Gastroesophageal sphincter (tissue), 4 donors: ENCODE results near the gene CPNE6. TPM values are rescaled to one million over a fixed set of nuclear protein-coding genes. Genes with fewer than 3 reads are reported as not detected.

ENCODE experiments used
- ATAC-seq: fragments of 150-250 bp; one replicate; pipeline ENCODE4 v1.9.1; 2016; ENCODE audit warnings: mild to moderate bottlenecking, moderate library complexity
- H3K27ac ChIP-seq, 4 donors: fragments of 200-600 bp; sonication (generic) in 3 of 4; 1 replicate in 3 of 4; 2 replicates in 1 of 4; pipeline ENCODE4 v1.5.1; 2016 to 2019
- H3K27me3 ChIP-seq: fragments of 200-600 bp; sonication (generic); one replicate; pipeline ENCODE4 v1.5.1; 2019
- H3K36me3 ChIP-seq, 2 donors: fragments of 200-600 bp; sonication (generic); one replicate each; pipeline ENCODE4 v1.5.1; 2019; ENCODE audit warnings: control low read depth in 1 of 2
- H3K4me1 ChIP-seq, 3 donors: fragments of 200-600 bp; sonication (generic); 1 replicate in 2 of 3; 2 replicates in 1 of 3; pipeline ENCODE4 v1.5.1; 2016 to 2019; ENCODE audit warnings: control low read depth in 2 of 3
- H3K4me3 ChIP-seq, 2 donors: fragments of 200-600 bp; sonication (generic); one replicate each; pipeline ENCODE4 v1.5.1; 2019; ENCODE audit warnings: mild to moderate bottlenecking in 1 of 2, moderate library complexity in 1 of 2
- H3K9me3 ChIP-seq, 3 donors: fragments of 200-600 bp; sonication (generic); one replicate each; pipeline ENCODE4 v1.5.1; 2017 to 2019; ENCODE audit warnings: control low read depth in 2 of 3
- EP300 ChIP-seq: sonication (generic); formaldehyde crosslinking; IDR thresholded peaks from one replicate; pipeline ENCODE4 v1.6.1; 2017; ENCODE audit warnings: antibody characterized with exemption, mild to moderate bottlenecking
- POLR2A ChIP-seq, 2 donors: fragments of 450-650 bp; IDR thresholded peaks; one replicate each; pipeline ENCODE4 v1.6.1; 2017; ENCODE audit warnings: antibody characterized with exemption in 2 of 2, mild to moderate bottlenecking in 2 of 2, moderate library complexity in 1 of 2
- POLR2AphosphoS5 ChIP-seq: sonication (generic); formaldehyde crosslinking; IDR thresholded peaks from one replicate; pipeline ENCODE4 v1.6.1; 2017; ENCODE audit warnings: antibody characterized with exemption
- WGBS, 2 donors: methylation state at CpG; one replicate each; pipeline ENCODE4 v1.1.5; 2018; ENCODE audit warnings: low coverage in 1 of 2; 5-methylcytosine and 5-hydroxymethylcytosine counted together
- total RNA-seq, 4 donors: library from RNA; depleted of rRNA; stranded (reverse); fragments of >200 nt; gene quantifications; one replicate each; pipeline ENCODE4 v1.1.0, GENCODE V29; 2016
- TF ChIP-seq, protein P1 (sequence below), 4 experiments: fragments of 200-600 bp in 2 of 4; fragments of 450-650 bp in 2 of 4; sonication (generic) in 1 of 4; IDR thresholded peaks; one replicate each; pipeline ENCODE4 v1.5.1; 2017 to 2019; ENCODE audit warnings: antibody characterized with exemption in 4 of 4, mild to moderate bottlenecking in 2 of 4, moderate library complexity in 2 of 4

Gene CPNE6
- total RNA-seq, 4 donors from 2014 or later: 1.5 TPM; not detected in 3

- Histone ChIP-seq H3K27me3 (no peaks in the 10 kb centered on the region), H3K36me3 (peaks cover 0 to 30% of the 10 kb centered on the region in 2 donors), H3K27ac (peak within 1 kb of the TSS; percentile 89 to 100 (median 98)), H3K4me3 (peak within 1 kb of the TSS; percentile 62 to 63), H3K9me3 (no peaks in the 10 kb centered on the region), H3K4me1 (peaks cover 0 to 29% (median 10%) of the 10 kb centered on the region in 3 donors)
- TF ChIP-seq EP300 (peak; percentile 24), POLR2A (IDR thresholded peaks at IDR 0.05) (peak in 1 of 2 donors; percentile 13), POLR2AphosphoS5 (peak; percentile 89)
- TF ChIP-seq, protein P1, sequence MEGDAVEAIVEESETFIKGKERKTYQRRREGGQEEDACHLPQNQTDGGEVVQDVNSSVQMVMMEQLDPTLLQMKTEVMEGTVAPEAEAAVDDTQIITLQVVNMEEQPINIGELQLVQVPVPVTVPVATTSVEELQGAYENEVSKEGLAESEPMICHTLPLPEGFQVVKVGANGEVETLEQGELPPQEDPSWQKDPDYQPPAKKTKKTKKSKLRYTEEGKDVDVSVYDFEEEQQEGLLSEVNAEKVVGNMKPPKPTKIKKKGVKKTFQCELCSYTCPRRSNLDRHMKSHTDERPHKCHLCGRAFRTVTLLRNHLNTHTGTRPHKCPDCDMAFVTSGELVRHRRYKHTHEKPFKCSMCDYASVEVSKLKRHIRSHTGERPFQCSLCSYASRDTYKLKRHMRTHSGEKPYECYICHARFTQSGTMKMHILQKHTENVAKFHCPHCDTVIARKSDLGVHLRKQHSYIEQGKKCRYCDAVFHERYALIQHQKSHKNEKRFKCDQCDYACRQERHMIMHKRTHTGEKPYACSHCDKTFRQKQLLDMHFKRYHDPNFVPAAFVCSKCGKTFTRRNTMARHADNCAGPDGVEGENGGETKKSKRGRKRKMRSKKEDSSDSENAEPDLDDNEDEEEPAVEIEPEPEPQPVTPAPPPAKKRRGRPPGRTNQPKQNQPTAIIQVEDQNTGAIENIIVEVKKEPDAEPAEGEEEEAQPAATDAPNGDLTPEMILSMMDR (IDR thresholded peaks at IDR 0.05): peak in 1 of 4 experiments; percentile 29
- 0 to 4% methylated on average over 4 to 8 of the region's 65 CpGs for WGBS, 2 donors
- ATAC-seq: peak; percentile 95
Measured at GRCh38 chr14:24114532-24115421, 43.4 kb downstream of the CPNE6 start, which contains the start of the genes DCAF11 and NRL. TSS of gene DCAF11 (plus strand) at chr14:24114777. CDS start at chr14:24115595, 818 bp downstream. TSS of gene NRL (minus strand) at chr14:24114949. CDS start at chr14:24082848, 32,101 bp downstream.

DNA sequence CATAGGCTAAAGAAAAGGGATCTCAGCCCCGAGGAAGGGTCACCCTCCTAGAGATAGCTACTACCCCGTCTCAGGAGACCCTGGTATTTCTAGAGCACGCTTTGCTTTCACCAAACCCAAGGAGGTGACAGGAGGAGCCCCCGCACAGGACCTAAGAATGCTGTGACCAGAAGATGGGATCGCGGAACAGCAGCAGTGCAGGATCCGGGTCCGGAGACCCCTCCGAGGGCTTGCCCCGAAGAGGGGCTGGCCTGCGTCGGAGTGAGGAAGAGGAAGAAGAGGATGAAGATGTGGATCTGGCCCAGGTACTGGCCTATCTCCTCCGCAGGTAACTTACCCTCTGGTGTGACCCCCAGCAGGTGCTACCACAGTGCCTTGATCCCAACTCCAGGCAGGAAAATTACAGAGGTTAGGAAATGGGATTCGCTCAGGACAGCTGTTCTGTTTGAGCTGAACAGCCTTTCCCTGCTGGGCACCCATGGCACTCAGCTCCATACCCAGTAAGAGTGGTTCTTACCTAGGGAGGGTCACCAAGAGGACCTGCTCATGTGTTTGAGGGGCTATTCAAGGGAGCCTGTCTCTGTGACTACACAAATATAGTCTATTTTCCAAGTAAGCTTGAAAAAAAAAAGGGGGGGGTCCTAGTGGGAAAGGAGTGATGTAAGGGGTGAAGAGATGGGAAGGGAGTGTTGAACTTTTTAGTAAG lies 44.2 kb downstream of the CPNE6 start:
- ATAC-seq: no peak
- H3K4me3 ChIP-seq: peak overlapping the region; percentile 36 to 63
- H3K36me3 ChIP-seq: peaks cover 0 to 38% of the 10 kb centered on the region in 2 donors
- peak overlapping the region; percentile 70 to 100 (median 98) for H3K27ac ChIP-seq
- TF ChIP-seq, protein P1 (IDR thresholded peaks at IDR 0.05): no peak
- TF ChIP-seq EP300 (no peak), POLR2AphosphoS5 (no peak), POLR2A (IDR thresholded peaks at IDR 0.05) (no peak)
- H3K9me3 ChIP-seq: no peaks in the 10 kb centered on the region
- no peaks in the 10 kb centered on the region for H3K27me3 ChIP-seq
- 0 to 7% methylated on average over 1 to 3 of the region's 14 CpGs for WGBS, 2 donors
- peaks cover 0 to 29% (median 10%) of the 10 kb centered on the region in 3 donors for H3K4me1 ChIP-seq

- 55 to 87% methylated on average over 2 to 5 of the region's 6 CpGs for WGBS, 2 donors
- Histone ChIP-seq H3K27me3 (no peaks in the 10 kb centered on the region), H3K9me3 (no peaks in the 10 kb centered on the region), H3K4me3 (peak overlapping the region in 1 of 2 donors; percentile 63), H3K36me3 (peaks cover 0 to 45% of the 10 kb centered on the region in 2 donors), H3K27ac (no peak overlapping the region), H3K4me1 (peaks cover 0 to 29% (median 10%) of the 10 kb centered on the region in 3 donors)
- TF ChIP-seq POLR2AphosphoS5 (no peak), POLR2A (IDR thresholded peaks at IDR 0.05) (no peak)
- TF ChIP-seq, protein P1 (IDR thresholded peaks at IDR 0.05): no peak
- no peak for ATAC-seq
Measured at GRCh38 chr14:24116128-24116814, 44.9 kb downstream of the CPNE6 start.

- H3K4me3 ChIP-seq: no peak overlapping the region
- 85 to 100% methylated on average over 2 to 5 of the region's 6 CpGs for WGBS, 2 donors
- TF ChIP-seq, protein P1 (IDR thresholded peaks at IDR 0.05): no peak
- TF ChIP-seq POLR2A (IDR thresholded peaks at IDR 0.05) (no peak), EP300 (no peak), POLR2AphosphoS5 (no peak)
- no peaks in the 10 kb centered on the region for H3K9me3 ChIP-seq
- no peak for ATAC-seq
- H3K27ac ChIP-seq: no peak overlapping the region
- H3K36me3 ChIP-seq: peaks cover 0 to 54% of the 10 kb centered on the region in 2 donors
- H3K27me3 ChIP-seq: no peaks in the 10 kb centered on the region
- peaks cover 0 to 29% (median 10%) of the 10 kb centered on the region in 3 donors for H3K4me1 ChIP-seq
Measured at GRCh38 chr14:24117179-24117578, 45.8 kb downstream of the CPNE6 start.
